Endodermal cell (in vitro differentiated cells): ENCODE results near the gene TSPAN18. TPM values are rescaled to one million over a fixed set of nuclear protein-coding genes. Genes with fewer than 3 reads are reported as not detected.

Experiments
- DNase-seq: peaks from one replicate; pipeline ENCODE4 v3.0.0-alpha.2; 2017
- H3K27ac ChIP-seq: 2 replicates; pipeline ENCODE4 v1.5.1; 2013; ENCODE audit warnings: mild to moderate bottlenecking, low read depth, low read length, moderate library complexity
- H3K27me3 ChIP-seq: 2 replicates; pipeline ENCODE4 v1.6.1; 2013; ENCODE audit warnings: mild to moderate bottlenecking, low read length, moderate library complexity; ENCODE audit not compliant: insufficient read depth, control insufficient read depth, poor library complexity, severe bottlenecking
- H3K36me3 ChIP-seq: 2 replicates; pipeline ENCODE4 v1.7.0; 2013; ENCODE audit warnings: mild to moderate bottlenecking, low read length, moderate library complexity; ENCODE audit not compliant: control insufficient read depth, insufficient read depth
- H3K4me1 ChIP-seq: one replicate; pipeline ENCODE4 v1.7.0; 2013; ENCODE audit warnings: low read length; ENCODE audit not compliant: control insufficient read depth, insufficient read depth
- H3K4me3 ChIP-seq: 2 replicates; pipeline ENCODE4 v1.5.1; 2013; ENCODE audit warnings: mild to moderate bottlenecking, low read length, moderate library complexity
- H3K9ac ChIP-seq: 2 replicates; pipeline ENCODE4 v1.6.1; 2013; ENCODE audit warnings: mild to moderate bottlenecking, low read length, moderate library complexity; ENCODE audit not compliant: poor library complexity, severe bottlenecking; ENCODE audit errors: extremely low read depth
- H3K9me3 ChIP-seq: 2 replicates; pipeline ENCODE4 v1.6.1; 2013; ENCODE audit warnings: mild to moderate bottlenecking, low read length, moderate library complexity; ENCODE audit not compliant: control insufficient read depth
- H3K27ac Mint-ChIP-seq: 2 replicates; pipeline ENCODE4 v1.8.0; 2020; ENCODE audit warnings: mixed read lengths
- H3K27me3 Mint-ChIP-seq: 2 replicates; pipeline ENCODE4 v1.8.0; 2021; ENCODE audit warnings: mild to moderate bottlenecking, mixed read lengths; ENCODE audit not compliant: insufficient read depth
- H3K36me3 Mint-ChIP-seq: 2 replicates; pipeline ENCODE4 v1.8.0; 2020; ENCODE audit warnings: low read depth, mixed read lengths
- H3K4me1 Mint-ChIP-seq: 2 replicates; pipeline ENCODE4 v1.8.0; 2020; ENCODE audit warnings: mixed read lengths
- H3K4me3 Mint-ChIP-seq: 2 replicates; pipeline ENCODE4 v1.8.0; 2020; ENCODE audit warnings: mild to moderate bottlenecking, moderate library complexity, mixed read lengths
- H3K9me3 Mint-ChIP-seq: 2 replicates; pipeline ENCODE4 v1.8.0; 2020; ENCODE audit warnings: mild to moderate bottlenecking, mixed read lengths
- WGBS, 2 experiments: methylation state at CpG; one replicate each; pipeline versions ENCODE4 v1.1.5 to v1.1.7; 2013; ENCODE audit warnings: missing lambda C conversion rate in 2 of 2, mixed read lengths in 1 of 2; ENCODE audit not compliant: insufficient coverage in 1 of 2, insufficient read length in 1 of 2; 5-methylcytosine and 5-hydroxymethylcytosine counted together
- total RNA-seq, 2 donors: library from RNA; stranded (reverse); fragmentation: NEBNext Ultra II Directional in 1 of 2; extraction: Animal tissue kit (Norgen Biotek cat#: 25700) in 1 of 2; gene quantifications; 2 replicates in 1 of 2; 3 replicates in 1 of 2; pipeline ENCODE4 v1.2.1, GENCODE V29; 2021
- TF ChIP-seq, protein P1 (sequence below): fragments of 200-600 bp; sonication (generic); conservative IDR thresholded peaks from 2 replicates; pipeline ENCODE4 v1.5.0; 2021; ENCODE audit warnings: antibody characterized with exemption, mild to moderate bottlenecking

TSPAN18 gene
- total RNA-seq, 2 donors from 2014 or later = 28.0 to 28.7 TPM

DNA sequence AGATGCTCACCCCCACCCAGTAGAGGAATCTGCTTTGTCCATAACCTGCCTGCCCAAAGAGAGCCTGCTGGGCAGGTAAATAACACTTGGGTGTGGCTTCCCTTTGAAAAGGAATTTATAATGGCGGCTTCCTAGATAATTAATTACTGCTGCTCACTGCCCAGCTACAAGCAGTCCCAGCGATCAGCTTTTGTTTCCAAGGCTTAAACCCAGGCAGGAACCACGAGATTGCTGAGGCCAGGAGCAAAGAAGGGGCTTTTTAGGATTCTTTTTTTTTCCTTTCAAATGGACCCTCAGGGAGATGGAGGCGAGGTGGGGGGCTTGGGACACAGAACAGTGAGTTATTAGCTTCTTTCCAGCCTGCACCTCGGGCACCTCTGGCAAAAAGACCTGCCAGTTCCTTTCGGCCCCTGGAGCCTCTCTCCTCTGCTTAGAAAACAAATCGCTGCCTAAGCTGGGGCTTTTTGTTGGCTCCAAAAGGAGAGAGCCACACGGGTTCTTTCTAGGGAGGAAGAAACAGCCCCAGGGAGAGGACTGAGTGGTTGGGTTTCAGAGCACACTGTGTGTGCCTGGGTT, 107.2 kb downstream of the TSPAN18 start:
- peaks cover 61% of the 10 kb centered on the region for H3K4me1 Mint-ChIP-seq
- H3K36me3 Mint-ChIP-seq = peaks cover 3% of the 10 kb centered on the region
- peak overlapping the region; percentile 82 for H3K27ac ChIP-seq

DNA sequence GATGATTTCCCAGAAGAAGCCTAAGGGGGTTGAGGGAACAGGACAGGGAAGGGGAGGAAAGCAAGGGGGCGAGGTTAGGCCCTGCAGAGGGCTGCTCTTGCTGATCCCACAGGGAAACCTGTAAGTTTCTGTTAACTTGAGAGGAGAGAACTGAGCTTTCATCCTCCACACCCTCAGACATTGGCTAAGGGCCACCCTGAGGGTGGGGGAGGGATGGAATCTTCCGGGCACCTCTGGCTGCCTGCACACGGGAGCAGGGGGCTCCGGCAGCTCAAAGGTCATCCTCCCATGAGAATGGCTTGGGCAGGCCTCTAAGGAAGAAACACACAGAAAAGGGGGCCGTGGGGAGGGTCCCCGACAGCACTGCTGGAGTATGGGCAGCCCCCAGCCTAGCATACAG, 108.1 kb downstream of the TSPAN18 start:
- TF ChIP-seq, protein P1, sequence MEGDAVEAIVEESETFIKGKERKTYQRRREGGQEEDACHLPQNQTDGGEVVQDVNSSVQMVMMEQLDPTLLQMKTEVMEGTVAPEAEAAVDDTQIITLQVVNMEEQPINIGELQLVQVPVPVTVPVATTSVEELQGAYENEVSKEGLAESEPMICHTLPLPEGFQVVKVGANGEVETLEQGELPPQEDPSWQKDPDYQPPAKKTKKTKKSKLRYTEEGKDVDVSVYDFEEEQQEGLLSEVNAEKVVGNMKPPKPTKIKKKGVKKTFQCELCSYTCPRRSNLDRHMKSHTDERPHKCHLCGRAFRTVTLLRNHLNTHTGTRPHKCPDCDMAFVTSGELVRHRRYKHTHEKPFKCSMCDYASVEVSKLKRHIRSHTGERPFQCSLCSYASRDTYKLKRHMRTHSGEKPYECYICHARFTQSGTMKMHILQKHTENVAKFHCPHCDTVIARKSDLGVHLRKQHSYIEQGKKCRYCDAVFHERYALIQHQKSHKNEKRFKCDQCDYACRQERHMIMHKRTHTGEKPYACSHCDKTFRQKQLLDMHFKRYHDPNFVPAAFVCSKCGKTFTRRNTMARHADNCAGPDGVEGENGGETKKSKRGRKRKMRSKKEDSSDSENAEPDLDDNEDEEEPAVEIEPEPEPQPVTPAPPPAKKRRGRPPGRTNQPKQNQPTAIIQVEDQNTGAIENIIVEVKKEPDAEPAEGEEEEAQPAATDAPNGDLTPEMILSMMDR = no peak
- peaks cover 68% of the 10 kb centered on the region for H3K4me1 Mint-ChIP-seq
- 80 to 93% methylated on average over 2 to 6 of the region's 6 CpGs for WGBS, 2 experiments

More for the DNA sequence above, 107.2 kb downstream of the TSPAN18 start:
- Histone ChIP-seq H3K4me1 (peaks cover 35% of the 10 kb centered on the region), H3K9me3 (peaks cover 24% of the 10 kb centered on the region), H3K36me3 (no peaks in the 10 kb centered on the region), H3K9ac (peak overlapping the region; percentile 67), H3K27me3 (peaks cover 20% of the 10 kb centered on the region), H3K4me3 (peak overlapping the region; percentile 36)
- Mint-ChIP-seq H3K4me3 (peak overlapping the region; percentile 15), H3K9me3 (peaks cover 13% of the 10 kb centered on the region), H3K27ac (peak overlapping the region; percentile 95), H3K27me3 (peaks cover 20% of the 10 kb centered on the region)
- peak; percentile 77 for DNase-seq
- TF ChIP-seq, protein P1 = no peak
- 18 to 27% methylated on average over 5 to 8 of the region's 8 CpGs for WGBS, 2 experiments

DNA sequence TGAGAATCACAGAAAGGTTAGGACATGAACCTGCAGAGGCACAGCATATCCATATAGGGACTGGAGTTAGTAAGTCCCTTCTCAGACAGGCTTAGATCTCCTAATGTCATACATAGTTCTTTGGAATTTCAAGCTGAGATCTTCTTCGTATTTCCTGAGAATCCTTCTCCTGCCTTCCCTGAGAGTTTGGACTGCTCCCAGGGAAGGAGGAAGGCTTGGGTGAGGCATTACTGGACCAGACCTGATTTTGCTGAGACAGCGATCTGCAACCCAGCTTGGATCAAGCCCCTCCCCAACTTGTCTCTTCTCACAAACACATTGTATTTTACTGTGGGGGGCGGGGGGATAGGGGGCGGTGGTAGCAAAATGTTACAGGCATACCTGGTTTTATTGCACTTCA, 108.5 kb downstream of the TSPAN18 start:
- no peak for DNase-seq
- Histone ChIP-seq H3K9ac (no peak overlapping the region), H3K9me3 (peaks cover 24% of the 10 kb centered on the region), H3K36me3 (no peaks in the 10 kb centered on the region), H3K27ac (no peak overlapping the region), H3K4me3 (no peak overlapping the region), H3K27me3 (peaks cover 20% of the 10 kb centered on the region), H3K4me1 (peaks cover 33% of the 10 kb centered on the region)
- Mint-ChIP-seq H3K27ac (no peak overlapping the region), H3K27me3 (peaks cover 18% of the 10 kb centered on the region), H3K9me3 (peaks cover 13% of the 10 kb centered on the region), H3K4me1 (peaks cover 68% of the 10 kb centered on the region), H3K36me3 (peaks cover 3% of the 10 kb centered on the region), H3K4me3 (no peak overlapping the region)
- WGBS, 2 experiments = 93 to 100% methylated on average over 1 to 4 of the region's 4 CpGs
- TF ChIP-seq, protein P1 = no peak

More for the DNA sequence above, 108.1 kb downstream of the TSPAN18 start:
- no peak overlapping the region for H3K4me3 Mint-ChIP-seq
- H3K27ac Mint-ChIP-seq = peak overlapping the region; percentile 95
- Histone ChIP-seq H3K36me3 (no peaks in the 10 kb centered on the region), H3K4me3 (no peak overlapping the region), H3K9me3 (peaks cover 24% of the 10 kb centered on the region), H3K27ac (peak overlapping the region; percentile 82), H3K27me3 (peaks cover 20% of the 10 kb centered on the region), H3K4me1 (peaks cover 35% of the 10 kb centered on the region), H3K9ac (no peak overlapping the region)
- DNase-seq = peak; percentile 46
- peaks cover 13% of the 10 kb centered on the region for H3K9me3 Mint-ChIP-seq
- peaks cover 3% of the 10 kb centered on the region for H3K36me3 Mint-ChIP-seq
- H3K27me3 Mint-ChIP-seq = peaks cover 18% of the 10 kb centered on the region
